ENCODE measurements around the gene MBD3. TPM values are rescaled to one million over a fixed set of nuclear protein-coding genes. Genes with fewer than 3 reads are reported as not detected.

The MBD3 gene
- total RNA-seq, 1 donor from 2014 or later: 51.7 TPM

DNA sequence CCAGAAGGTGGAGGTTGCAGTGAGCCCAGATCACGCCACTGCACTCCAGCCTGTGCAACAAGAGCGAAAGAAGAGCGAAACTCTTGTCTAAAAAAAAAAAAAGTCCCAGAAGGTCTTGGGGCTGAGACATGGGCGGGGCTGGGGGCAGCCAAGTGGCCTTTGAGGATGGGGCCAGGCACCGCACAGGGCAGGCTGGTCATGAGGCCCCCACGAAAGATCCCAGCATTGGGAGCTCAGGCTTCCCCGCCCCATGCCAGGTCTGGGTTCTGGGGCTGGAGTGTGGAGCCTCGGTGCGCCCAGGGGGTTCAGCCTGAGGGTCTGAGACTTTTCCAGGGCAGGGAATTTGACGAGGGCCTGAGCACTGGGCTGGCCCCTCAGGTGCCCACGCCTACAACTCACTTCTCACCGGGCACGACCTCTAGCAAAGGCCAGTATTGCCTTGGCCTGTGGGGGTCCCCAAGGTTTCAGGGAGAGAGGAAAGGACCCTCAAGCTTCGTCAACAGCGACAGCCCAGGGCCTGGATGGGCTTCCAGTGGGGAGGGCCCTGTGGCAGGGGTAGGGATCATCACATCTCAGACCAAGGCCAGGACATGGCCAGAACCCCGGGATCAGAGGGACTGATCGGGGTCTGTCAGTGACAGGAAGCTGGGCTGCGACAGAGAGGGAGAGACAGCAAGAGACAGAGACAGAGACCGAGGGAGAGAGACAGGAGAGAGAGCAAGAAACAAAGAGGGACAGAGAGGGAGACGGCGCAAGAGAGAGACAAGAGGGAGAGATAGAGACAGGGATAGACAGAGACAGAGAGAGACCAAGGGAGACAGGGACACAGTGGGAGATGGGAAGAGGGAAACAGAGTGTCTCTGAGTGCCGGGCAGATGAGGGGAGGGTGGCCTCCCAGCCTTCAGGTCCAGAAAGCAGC lies 17.1 kb downstream of the MBD3 start:
- no peak overlapping the region for H3K27ac ChIP-seq (ENCODE audit: low read depth, low read length)
- no peaks in the 10 kb centered on the region for H3K9me3 ChIP-seq (ENCODE audit: control insufficient read depth in 3 of 3, low read length in 3 of 3)
- peaks cover 0 to 3% (median under 1%) of the 10 kb centered on the region in 3 donors for H3K27me3 ChIP-seq (ENCODE audit: control insufficient read depth in 3 of 3, insufficient read depth in 3 of 3, low read length in 3 of 3)
- no peaks in the 10 kb centered on the region for H3K4me1 ChIP-seq (ENCODE audit: control insufficient read depth in 3 of 3, insufficient read depth in 3 of 3, low read length in 3 of 3)
- H3K4me3 ChIP-seq (ENCODE audit: low read length in 3 of 3): no peak overlapping the region
- no peak overlapping the region for H3K9ac ChIP-seq (ENCODE audit: low read depth in 1 of 3, low read length in 3 of 3)
- H3K36me3 ChIP-seq (ENCODE audit: control insufficient read depth in 3 of 3, insufficient read depth in 3 of 3, low read length in 3 of 3): peaks cover 17 to 23% (median 20%) of the 10 kb centered on the region in 3 donors

DNA sequence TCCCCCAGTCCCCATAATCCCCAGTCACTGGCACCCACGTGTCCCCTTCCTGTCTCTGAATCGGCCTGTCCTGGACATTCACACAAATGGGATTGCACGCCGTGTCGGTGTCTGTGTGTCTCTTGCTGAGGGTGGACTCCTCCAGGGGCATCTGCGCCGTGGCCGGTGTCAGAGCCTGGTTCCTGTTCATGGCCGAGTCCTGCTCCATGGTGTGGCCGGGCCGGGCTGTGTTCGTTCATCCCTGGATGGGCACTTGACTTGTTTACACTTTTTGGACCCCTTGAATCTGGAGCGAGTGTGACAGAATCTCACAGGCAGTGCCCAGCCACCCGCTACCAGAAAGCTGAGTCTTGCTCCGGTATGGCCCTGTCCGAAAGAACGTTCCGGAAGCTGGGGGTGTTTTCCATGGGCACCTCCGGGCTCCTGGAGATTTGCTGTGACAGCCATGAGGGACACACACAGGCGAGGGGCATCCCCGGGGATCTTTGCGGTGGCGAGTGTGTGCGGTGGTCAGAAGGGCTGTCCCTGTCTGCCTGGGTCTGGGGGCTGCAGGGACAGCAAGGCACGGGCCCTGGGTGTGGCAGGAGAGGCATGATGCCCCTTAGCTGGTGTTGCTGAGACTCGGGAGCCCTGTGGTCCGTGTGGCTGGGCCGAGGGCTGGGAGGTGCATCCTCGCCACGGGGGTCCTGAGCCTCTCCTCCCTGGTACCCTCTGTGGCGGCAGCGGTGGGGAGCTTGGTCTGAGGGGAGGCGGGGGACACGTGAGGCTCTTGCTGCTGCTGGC lies 18.1 kb downstream of the MBD3 start:
- no peaks in the 10 kb centered on the region for H3K9me3 ChIP-seq (ENCODE audit: control insufficient read depth in 3 of 3, low read length in 3 of 3)
- peaks cover 10 to 16% (median 13%) of the 10 kb centered on the region in 3 donors for H3K36me3 ChIP-seq (ENCODE audit: control insufficient read depth in 3 of 3, insufficient read depth in 3 of 3, low read length in 3 of 3)
- no peak overlapping the region for H3K9ac ChIP-seq (ENCODE audit: low read depth in 1 of 3, low read length in 3 of 3)
- H3K27me3 ChIP-seq (ENCODE audit: control insufficient read depth in 3 of 3, insufficient read depth in 3 of 3, low read length in 3 of 3): peaks cover 0 to 3% (median 2%) of the 10 kb centered on the region in 3 donors
- H3K4me3 ChIP-seq (ENCODE audit: low read length in 3 of 3): no peak overlapping the region
- H3K27ac ChIP-seq (ENCODE audit: low read depth, low read length): no peak overlapping the region
- no peaks in the 10 kb centered on the region for H3K4me1 ChIP-seq (ENCODE audit: control insufficient read depth in 3 of 3, insufficient read depth in 3 of 3, low read length in 3 of 3)

DNA sequence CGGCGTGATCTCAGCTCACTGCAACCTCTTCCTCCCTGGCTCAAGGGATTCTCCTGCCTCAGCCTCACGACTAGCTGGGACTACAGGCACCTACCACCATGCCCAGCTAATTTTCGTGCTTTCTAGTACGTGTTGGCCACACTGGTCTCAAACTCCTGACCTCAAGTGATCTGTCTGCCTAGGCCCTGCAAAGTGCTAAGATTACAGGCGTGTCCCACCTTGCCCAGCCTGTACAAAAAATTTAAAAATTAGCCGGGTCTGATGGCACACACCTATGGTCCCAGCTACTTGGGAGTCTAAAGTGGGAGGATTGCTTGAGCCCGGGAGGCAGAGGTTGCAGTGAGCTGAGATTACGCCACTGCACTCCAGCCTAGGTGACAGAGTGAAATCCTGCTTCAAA lies 19.9 kb downstream of the MBD3 start:
- H3K36me3 ChIP-seq (ENCODE audit: control insufficient read depth in 3 of 3, insufficient read depth in 3 of 3, low read length in 3 of 3): peaks cover 6 to 12% (median 7%) of the 10 kb centered on the region in 3 donors
- no peaks in the 10 kb centered on the region for H3K9me3 ChIP-seq (ENCODE audit: control insufficient read depth in 3 of 3, low read length in 3 of 3)
- no peak overlapping the region for H3K27ac ChIP-seq (ENCODE audit: low read depth, low read length)
- H3K9ac ChIP-seq (ENCODE audit: low read depth in 1 of 3, low read length in 3 of 3): no peak overlapping the region
- peaks cover 0 to 4% (median 3%) of the 10 kb centered on the region in 3 donors for H3K4me1 ChIP-seq (ENCODE audit: control insufficient read depth in 3 of 3, insufficient read depth in 3 of 3, low read length in 3 of 3)
- H3K27me3 ChIP-seq (ENCODE audit: control insufficient read depth in 3 of 3, insufficient read depth in 3 of 3, low read length in 3 of 3): peaks cover 0 to 3% (median 2%) of the 10 kb centered on the region in 3 donors
- no peak overlapping the region for H3K4me3 ChIP-seq (ENCODE audit: low read length in 3 of 3)

DNA sequence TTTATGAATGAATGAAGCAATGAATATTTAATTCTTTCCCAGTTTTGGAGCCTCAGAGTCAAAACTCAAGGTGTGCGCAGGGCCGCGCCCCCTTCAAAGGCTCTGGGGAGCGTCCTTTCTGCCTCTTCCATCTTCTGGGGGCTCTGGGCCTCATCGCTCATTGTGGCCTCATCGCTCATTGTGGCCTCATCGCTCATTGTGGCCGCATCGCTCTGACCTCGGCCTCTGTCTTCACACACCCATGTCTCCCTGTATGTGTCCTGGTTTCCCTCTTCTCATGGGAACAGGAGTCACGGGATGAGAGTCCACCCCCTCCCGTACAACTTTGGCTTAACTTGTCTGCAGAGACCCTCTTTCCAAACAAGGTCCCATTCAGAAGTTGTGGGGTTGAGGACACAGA lies 21.3 kb downstream of the MBD3 start:
- Histone ChIP-seq H3K27me3 (ENCODE audit: control insufficient read depth in 3 of 3, insufficient read depth in 3 of 3, low read length in 3 of 3) (peaks cover 0 to 3% (median 2%) of the 10 kb centered on the region in 3 donors), H3K9me3 (ENCODE audit: control insufficient read depth in 3 of 3, low read length in 3 of 3) (no peaks in the 10 kb centered on the region), H3K9ac (ENCODE audit: low read depth in 1 of 3, low read length in 3 of 3) (no peak overlapping the region), H3K36me3 (ENCODE audit: control insufficient read depth in 3 of 3, insufficient read depth in 3 of 3, low read length in 3 of 3) (peaks cover 0 to 1% (median 0%) of the 10 kb centered on the region in 3 donors), H3K4me3 (ENCODE audit: low read length in 3 of 3) (no peak overlapping the region), H3K27ac (ENCODE audit: low read depth, low read length) (no peak overlapping the region), H3K4me1 (ENCODE audit: control insufficient read depth in 3 of 3, insufficient read depth in 3 of 3, low read length in 3 of 3) (peaks cover 0 to 4% (median 3%) of the 10 kb centered on the region in 3 donors)

DNA sequence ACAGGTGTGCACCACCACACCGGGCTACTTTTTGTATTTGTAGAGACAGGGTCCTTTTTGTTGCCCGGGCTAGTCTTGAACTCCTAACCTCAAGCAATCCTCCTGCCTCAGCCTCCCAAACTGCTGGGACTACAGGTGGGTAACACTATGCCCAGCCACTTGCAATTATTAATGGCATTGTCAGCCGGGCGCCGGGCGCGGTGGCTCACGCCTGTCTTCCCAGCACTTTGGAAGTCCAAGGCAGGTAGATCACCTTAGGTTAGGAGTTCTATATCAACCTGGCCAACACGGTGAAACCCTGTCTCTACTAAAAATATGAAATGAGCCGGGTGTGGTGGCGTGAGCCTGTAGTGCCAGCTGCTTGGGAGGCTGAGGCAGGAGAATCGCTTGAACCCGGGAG lies 21.8 kb downstream of the MBD3 start:
- H3K4me1 ChIP-seq (ENCODE audit: control insufficient read depth in 3 of 3, insufficient read depth in 3 of 3, low read length in 3 of 3): peaks cover 3 to 5% (median 4%) of the 10 kb centered on the region in 3 donors
- H3K27ac ChIP-seq (ENCODE audit: low read depth, low read length): no peak overlapping the region
- H3K4me3 ChIP-seq (ENCODE audit: low read length in 3 of 3): no peak overlapping the region
- peaks cover 2 to 6% (median 5%) of the 10 kb centered on the region in 3 donors for H3K27me3 ChIP-seq (ENCODE audit: control insufficient read depth in 3 of 3, insufficient read depth in 3 of 3, low read length in 3 of 3)
- H3K36me3 ChIP-seq (ENCODE audit: control insufficient read depth in 3 of 3, insufficient read depth in 3 of 3, low read length in 3 of 3): no peaks in the 10 kb centered on the region
- no peak overlapping the region for H3K9ac ChIP-seq (ENCODE audit: low read depth in 1 of 3, low read length in 3 of 3)
- no peaks in the 10 kb centered on the region for H3K9me3 ChIP-seq (ENCODE audit: control insufficient read depth in 3 of 3, low read length in 3 of 3)

DNA sequence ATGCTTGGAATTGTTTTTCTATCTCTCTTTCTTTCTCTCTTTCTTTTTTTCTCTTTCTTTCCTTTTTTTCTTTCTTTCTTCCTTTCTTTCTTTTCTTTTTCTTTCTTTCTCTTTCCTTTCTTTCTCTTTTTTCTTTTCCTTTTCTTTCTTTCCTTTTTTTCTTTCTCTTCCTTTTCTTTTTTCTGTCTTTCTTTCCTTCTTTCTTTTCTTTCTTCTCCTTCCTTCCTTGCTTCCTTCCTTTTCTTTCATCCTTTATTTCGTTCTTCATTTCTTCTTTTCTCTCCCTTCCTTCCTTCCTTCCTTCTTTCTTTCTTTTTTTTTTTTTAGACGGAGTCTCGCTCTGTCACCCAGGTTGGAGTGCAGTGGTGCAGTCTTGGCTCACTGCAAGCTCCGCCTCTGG lies 22.7 kb downstream of the MBD3 start:
- Histone ChIP-seq H3K4me1 (ENCODE audit: control insufficient read depth in 3 of 3, insufficient read depth in 3 of 3, low read length in 3 of 3) (peaks cover 4 to 5% (median 4%) of the 10 kb centered on the region in 3 donors), H3K9me3 (ENCODE audit: control insufficient read depth in 3 of 3, low read length in 3 of 3) (no peaks in the 10 kb centered on the region), H3K4me3 (ENCODE audit: low read length in 3 of 3) (no peak overlapping the region), H3K27me3 (ENCODE audit: control insufficient read depth in 3 of 3, insufficient read depth in 3 of 3, low read length in 3 of 3) (peaks cover 2 to 10% (median 9%) of the 10 kb centered on the region in 3 donors), H3K36me3 (ENCODE audit: control insufficient read depth in 3 of 3, insufficient read depth in 3 of 3, low read length in 3 of 3) (no peaks in the 10 kb centered on the region), H3K9ac (ENCODE audit: low read depth in 1 of 3, low read length in 3 of 3) (no peak overlapping the region), H3K27ac (ENCODE audit: low read depth, low read length) (no peak overlapping the region)

DNA sequence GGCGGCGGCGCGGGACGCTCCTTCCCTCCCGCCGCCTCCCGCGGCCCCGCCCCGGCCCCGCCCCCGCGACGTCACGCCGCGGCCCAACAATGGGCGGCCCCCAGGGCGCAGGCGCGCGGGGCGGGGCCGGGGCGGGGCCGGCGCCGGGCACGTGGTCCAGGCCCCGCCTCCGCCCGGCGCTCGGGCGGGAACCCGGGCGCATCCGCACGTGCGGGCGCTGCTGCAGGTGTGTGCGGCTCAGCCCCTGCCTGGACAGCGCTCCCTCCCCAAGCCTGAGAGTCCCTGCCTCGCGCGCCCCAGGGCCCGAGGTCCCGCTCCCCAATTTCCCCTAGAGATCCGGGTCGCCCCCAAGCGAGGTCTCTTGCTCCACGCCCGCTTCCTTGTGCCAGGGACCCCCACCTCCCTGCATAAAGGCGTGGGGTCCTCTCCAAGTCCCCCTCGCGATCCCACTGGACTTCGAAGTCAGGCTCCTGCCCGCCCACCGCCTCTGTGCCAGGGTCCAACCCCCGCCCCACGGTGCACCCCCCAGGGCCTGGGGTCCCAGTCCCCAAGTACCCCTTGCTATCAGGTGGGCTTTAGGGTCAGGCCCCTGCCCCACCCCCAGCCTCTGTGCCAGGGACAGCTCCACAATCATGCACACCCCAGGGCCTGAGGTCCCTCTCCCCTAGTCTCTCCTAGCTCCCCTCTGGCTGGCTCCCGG lies 24.2 kb downstream of the MBD3 start, which contains the start of gene MEX3D:
MEX3D (minus strand) TSS at position 6 of the 700 bp plus-strand sequence. CDS start 267 bp downstream, outside the sequence.
- Histone ChIP-seq H3K9me3 (ENCODE audit: control insufficient read depth in 3 of 3, low read length in 3 of 3) (no peaks in the 10 kb centered on the region), H3K27ac (ENCODE audit: low read depth, low read length) (no peak within 1 kb of the TSS), H3K4me1 (ENCODE audit: control insufficient read depth in 3 of 3, insufficient read depth in 3 of 3, low read length in 3 of 3) (peaks cover 4 to 5% (median 4%) of the 10 kb centered on the region in 3 donors), H3K27me3 (ENCODE audit: control insufficient read depth in 3 of 3, insufficient read depth in 3 of 3, low read length in 3 of 3) (peaks cover 2 to 11% (median 10%) of the 10 kb centered on the region in 3 donors), H3K36me3 (ENCODE audit: control insufficient read depth in 3 of 3, insufficient read depth in 3 of 3, low read length in 3 of 3) (no peaks in the 10 kb centered on the region), H3K9ac (ENCODE audit: low read depth in 1 of 3, low read length in 3 of 3) (peak within 1 kb of the TSS in 1 of 3 donors; percentile 62), H3K4me3 (ENCODE audit: low read length in 3 of 3) (peak within 1 kb of the TSS in 2 of 3 donors; percentile 46 to 70)

DNA sequence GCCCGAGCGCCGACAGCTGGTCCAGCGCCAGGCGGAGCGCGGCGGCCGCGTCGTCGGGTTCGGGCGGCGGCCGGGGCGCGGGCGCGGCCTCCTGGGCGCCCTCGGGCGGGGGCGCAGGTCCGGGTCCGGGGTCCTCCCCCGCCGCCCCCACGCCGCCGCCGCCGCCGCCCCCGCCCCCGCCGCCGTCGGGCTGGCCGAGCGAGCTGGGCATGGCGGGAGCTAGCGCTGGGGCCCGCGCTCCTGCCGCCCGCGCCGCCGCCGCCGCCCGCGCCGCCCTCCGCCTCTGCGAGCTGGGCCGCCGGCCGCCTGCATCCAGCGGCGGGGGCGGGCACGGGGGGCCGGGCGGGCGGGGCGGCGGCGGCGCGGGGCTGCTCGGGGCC lies 24.8 kb downstream of the MBD3 start:
- H3K9me3 ChIP-seq (ENCODE audit: control insufficient read depth in 3 of 3, low read length in 3 of 3): no peaks in the 10 kb centered on the region
- H3K27me3 ChIP-seq (ENCODE audit: control insufficient read depth in 3 of 3, insufficient read depth in 3 of 3, low read length in 3 of 3): peaks cover 2 to 11% (median 10%) of the 10 kb centered on the region in 3 donors
- no peaks in the 10 kb centered on the region for H3K36me3 ChIP-seq (ENCODE audit: control insufficient read depth in 3 of 3, insufficient read depth in 3 of 3, low read length in 3 of 3)
- no peak overlapping the region for H3K9ac ChIP-seq (ENCODE audit: low read depth in 1 of 3, low read length in 3 of 3)
- H3K27ac ChIP-seq (ENCODE audit: low read depth, low read length): no peak overlapping the region
- peaks cover 4 to 5% (median 4%) of the 10 kb centered on the region in 3 donors for H3K4me1 ChIP-seq (ENCODE audit: control insufficient read depth in 3 of 3, insufficient read depth in 3 of 3, low read length in 3 of 3)
- no peak overlapping the region for H3K4me3 ChIP-seq (ENCODE audit: low read length in 3 of 3)

DNA sequence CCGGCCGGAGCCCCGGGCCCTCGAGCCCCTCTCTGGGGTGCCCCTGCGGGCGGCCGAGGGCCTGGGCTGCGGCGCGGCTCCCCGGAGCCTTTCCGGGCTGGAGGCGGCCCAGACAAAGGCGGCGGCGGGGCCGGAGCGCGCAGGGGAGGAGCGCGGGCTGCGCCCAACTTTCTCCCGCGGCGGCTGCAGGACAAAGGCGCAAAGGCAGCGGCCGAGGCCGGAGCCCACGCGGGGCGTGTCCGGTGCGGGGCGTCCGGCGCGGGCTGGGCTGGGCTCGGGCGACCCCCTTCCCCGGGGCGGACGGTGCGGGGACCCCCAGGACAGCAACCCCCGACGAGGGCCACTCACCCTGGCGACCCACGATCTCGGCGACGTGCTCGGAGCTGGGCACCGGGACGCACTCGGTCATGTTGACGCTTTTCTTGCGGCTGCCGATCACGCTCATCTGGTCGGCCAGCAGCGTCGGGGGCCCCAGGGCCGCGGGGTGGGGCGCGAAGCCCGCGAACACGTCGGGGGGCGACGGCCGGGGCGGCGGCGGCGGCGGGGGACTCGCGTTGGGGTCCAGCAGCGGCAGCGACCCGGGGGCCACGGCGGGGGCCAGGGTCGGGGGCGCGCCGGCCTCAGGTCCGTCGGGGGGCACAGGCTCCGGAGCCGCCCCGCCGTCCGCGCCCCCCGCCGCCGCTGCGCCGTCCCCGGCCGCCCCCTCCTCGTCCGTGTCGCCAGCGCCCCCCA lies 25.4 kb downstream of the MBD3 start:
- Histone ChIP-seq H3K9me3 (ENCODE audit: control insufficient read depth in 3 of 3, low read length in 3 of 3) (no peaks in the 10 kb centered on the region), H3K9ac (ENCODE audit: low read depth in 1 of 3, low read length in 3 of 3) (peak overlapping the region in 2 of 3 donors; percentile 62 to 68), H3K27ac (ENCODE audit: low read depth, low read length) (no peak overlapping the region), H3K36me3 (ENCODE audit: control insufficient read depth in 3 of 3, insufficient read depth in 3 of 3, low read length in 3 of 3) (no peaks in the 10 kb centered on the region), H3K4me3 (ENCODE audit: low read length in 3 of 3) (peak overlapping the region in 2 of 3 donors; percentile 46 to 70), H3K4me1 (ENCODE audit: control insufficient read depth in 3 of 3, insufficient read depth in 3 of 3, low read length in 3 of 3) (peaks cover 4 to 5% (median 4%) of the 10 kb centered on the region in 3 donors), H3K27me3 (ENCODE audit: control insufficient read depth in 3 of 3, insufficient read depth in 3 of 3, low read length in 3 of 3) (peaks cover 2 to 11% (median 7%) of the 10 kb centered on the region in 3 donors)
